Lower leg skin (tissue), 3 donors: ENCODE measurements around the gene ADORA2B.

Experiments
- CTCF ChIP-seq, 3 donors: fragments of 450-650 bp; IDR thresholded peaks; one replicate each; pipeline ENCODE4 v1.5.1; 2016; ENCODE audit warnings: antibody characterized with exemption in 3 of 3, mild to moderate bottlenecking in 3 of 3, moderate library complexity in 2 of 3
- POLR2A ChIP-seq, 2 donors: fragments of 450-650 bp; IDR thresholded peaks; one replicate each; pipeline ENCODE4 v1.6.1; 2016 to 2017; ENCODE audit warnings: antibody characterized with exemption in 2 of 2, mild to moderate bottlenecking in 1 of 2, moderate library complexity in 1 of 2

- TF ChIP-seq CTCF (IDR thresholded peaks at IDR 0.05) (no peak), POLR2A (IDR thresholded peaks at IDR 0.05) (no peak)
Measured at GRCh38 chr17:15896277-15896676, 48.7 kb upstream of the ADORA2B start.
